Activated CD8-positive, alpha-beta memory T cell treated with anti-CD3 and anti-CD28 coated beads, Interleukin-2, amount 10 ng/mL, durations not matched to agents 7 days and 5 days (primary cell): ENCODE results near the gene EFCAB10. TPM values are rescaled to one million over a fixed set of nuclear protein-coding genes. Genes with fewer than 3 reads are reported as not detected.

Experiments
- ATAC-seq: fragments of 150-1000 bp; cut with Tn5 transposase; one replicate; pipeline ENCODE4 v1.10.0; 2021; ENCODE audit warnings: moderate library complexity
- CTCF ChIA-PET: fragments of 350-600 bp; sonication (Branson Sonifier 250); formaldehyde crosslinking; loops from one replicate; lab custom pipeline; 2021; ENCODE audit warnings: antibody characterized with exemption; lab: Charles Lee
- DNase-seq: peaks from one replicate; pipeline ENCODE4 v3.0.0-alpha.2; 2020
- H3K27ac Mint-ChIP-seq: one replicate; pipeline ENCODE4 v1.8.0; 2021; ENCODE audit warnings: mild to moderate bottlenecking, mixed read lengths
- H3K27me3 Mint-ChIP-seq: one replicate; pipeline ENCODE4 v1.8.0; 2021; ENCODE audit warnings: mixed read lengths
- H3K36me3 Mint-ChIP-seq: one replicate; pipeline ENCODE4 v1.8.0; 2021; ENCODE audit warnings: mild to moderate bottlenecking, mixed read lengths
- H3K4me1 Mint-ChIP-seq: one replicate; pipeline ENCODE4 v1.8.0; 2021; ENCODE audit warnings: mixed read lengths
- H3K4me3 Mint-ChIP-seq: one replicate; pipeline ENCODE4 v1.8.0; 2021; ENCODE audit warnings: mild to moderate bottlenecking, moderate library complexity, mixed read lengths
- H3K9me3 Mint-ChIP-seq: one replicate; pipeline ENCODE4 v1.8.0; 2022; ENCODE audit warnings: low read depth, mixed read lengths
- total RNA-seq, 2 experiments: library from RNA; stranded (reverse); gene quantifications; one replicate each; pipeline ENCODE4 v1.2.3, GENCODE V29; 2021

Gene EFCAB10
- total RNA-seq = not detected

DNA sequence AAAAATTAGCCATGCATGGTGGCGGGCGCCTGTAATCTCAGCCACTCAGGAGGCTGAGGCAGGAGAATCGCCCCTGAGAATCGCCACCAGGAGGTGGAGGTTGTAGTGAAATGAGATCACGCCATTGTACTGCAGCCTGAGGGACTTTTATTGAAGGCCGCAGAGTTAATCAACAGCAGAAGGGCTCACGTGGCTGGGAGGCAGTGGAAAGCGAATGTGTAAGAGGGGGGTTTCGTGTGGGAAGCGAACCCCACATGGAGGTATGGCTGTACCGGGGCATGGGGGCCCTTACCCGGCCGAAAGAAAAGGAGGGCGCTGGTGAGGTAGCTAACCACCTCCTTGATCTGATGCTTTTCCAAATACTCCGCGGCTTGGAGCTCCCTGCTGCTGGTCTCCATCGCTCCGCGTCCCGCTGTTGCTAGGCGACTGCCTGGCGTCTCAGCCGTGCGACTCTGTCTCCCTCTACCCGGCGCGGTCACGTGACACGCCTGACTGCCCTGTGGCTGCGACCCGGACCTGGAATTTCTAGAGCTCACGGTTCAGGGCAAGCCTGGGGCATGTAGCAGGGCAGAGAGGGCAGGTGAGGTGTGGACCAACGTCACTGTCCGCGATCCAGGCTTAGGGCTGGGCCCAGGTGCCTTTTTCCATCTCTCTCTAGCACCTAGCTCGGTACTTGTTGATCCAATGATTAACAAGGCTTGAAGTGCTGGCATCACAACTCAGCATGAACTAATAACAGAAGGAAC is at the start of gene EFCAB10:
Gene EFCAB10 (minus strand): TSS at position 428 of the 746 bp plus-strand sequence. CDS start 30 bp downstream, at position 398.
- Mint-ChIP-seq H3K27me3 (peaks cover 2% of the 10 kb centered on the region), H3K4me3 (peak within 1 kb of the TSS; percentile 68), H3K9me3 (no peaks in the 10 kb centered on the region), H3K36me3 (no peaks in the 10 kb centered on the region), H3K4me1 (peaks cover 13% of the 10 kb centered on the region), H3K27ac (no peak within 1 kb of the TSS)
- ATAC-seq = peak; percentile 90
- peak; percentile 75 for DNase-seq
- CTCF ChIA-PET = interaction anchor here (1.0 to 1.3 kb wide), 3 partner anchors 10 to 49 kb away, joined by 3 to 6 read pairs (median 3); partner anchors contain the start of gene RINT1

DNA sequence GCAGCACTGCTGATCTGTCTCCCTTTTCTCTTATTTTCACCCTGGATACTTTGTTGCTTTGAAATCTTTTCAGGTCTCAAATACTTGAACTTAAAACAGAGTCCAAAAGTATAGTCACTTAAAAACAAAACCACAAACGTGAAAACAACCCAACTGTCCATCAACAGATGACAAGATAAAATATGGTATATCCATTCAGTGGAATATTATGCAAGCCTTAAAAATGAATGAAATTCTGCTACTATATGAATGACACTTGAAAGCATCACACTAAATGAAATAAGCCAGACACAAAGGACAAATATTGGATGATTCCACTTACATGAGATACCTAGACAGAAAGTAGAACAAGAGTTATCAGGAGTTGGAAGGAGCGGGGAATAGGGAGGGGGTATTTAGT is 44.7 kb upstream of the EFCAB10 start:
- Mint-ChIP-seq H3K27me3 (no peaks in the 10 kb centered on the region), H3K36me3 (peaks cover 11% of the 10 kb centered on the region), H3K4me3 (no peak overlapping the region), H3K4me1 (peaks cover 2% of the 10 kb centered on the region), H3K27ac (no peak overlapping the region), H3K9me3 (peaks cover 4% of the 10 kb centered on the region)
- ATAC-seq (no peak), DNase-seq (no peak)
- CTCF ChIA-PET = interaction anchor here (1.2 kb wide), 1 partner anchor 31 kb away, joined by 3 read pairs; no protein-coding TSS in a partner anchor

- H3K4me1 Mint-ChIP-seq = no peaks in the 10 kb centered on the region
- H3K36me3 Mint-ChIP-seq = peaks cover 11% of the 10 kb centered on the region
- no peak overlapping the region for H3K27ac Mint-ChIP-seq
- ATAC-seq (no peak), DNase-seq (no peak)
- H3K4me3 Mint-ChIP-seq = no peak overlapping the region
- CTCF ChIA-PET = no interaction called here
- peaks cover 4% of the 10 kb centered on the region for H3K9me3 Mint-ChIP-seq
- no peaks in the 10 kb centered on the region for H3K27me3 Mint-ChIP-seq
Measured at GRCh38 chr7:105623906-105624305, 42.6 kb upstream of the EFCAB10 start.

GRCh38 chr7:105623378-105623777 is 42.1 kb upstream of the EFCAB10 start:
- DNase-seq = no peak
- H3K9me3 Mint-ChIP-seq = peaks cover 4% of the 10 kb centered on the region
- H3K4me3 Mint-ChIP-seq = no peak overlapping the region
- peaks cover 11% of the 10 kb centered on the region for H3K36me3 Mint-ChIP-seq
- no peaks in the 10 kb centered on the region for H3K27me3 Mint-ChIP-seq
- no peak overlapping the region for H3K27ac Mint-ChIP-seq
- H3K4me1 Mint-ChIP-seq = no peaks in the 10 kb centered on the region
- CTCF ChIA-PET = no interaction called here
- ATAC-seq = no peak

DNA sequence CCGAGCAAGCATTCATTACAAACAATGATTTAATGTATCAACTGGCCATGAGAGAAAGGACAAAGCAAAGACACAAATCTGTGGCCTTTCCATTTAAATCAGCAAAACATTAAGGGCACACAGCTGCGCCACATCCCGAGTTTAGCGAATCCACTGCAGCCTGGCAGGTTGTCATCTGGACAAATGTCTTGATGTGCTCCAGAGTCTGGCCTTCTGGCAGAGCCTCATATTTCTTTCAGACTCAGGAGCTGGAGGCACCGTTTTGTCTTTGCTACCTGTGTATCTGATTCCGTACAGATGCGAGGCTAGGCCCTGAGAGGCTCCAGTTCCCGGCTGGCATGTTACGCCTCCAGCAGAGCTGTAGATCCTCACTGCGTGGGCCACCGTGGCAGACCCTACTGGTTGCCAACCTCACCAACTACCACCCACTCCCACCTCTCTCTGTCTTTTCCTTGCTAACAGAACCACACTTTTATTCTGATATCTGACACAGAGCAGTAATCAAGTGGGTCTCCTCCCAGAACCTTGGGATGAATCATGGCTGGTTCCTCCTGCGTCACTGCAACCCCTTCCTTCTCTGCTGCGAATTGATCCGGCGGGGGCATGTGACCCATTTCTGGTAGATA is 40.9 kb upstream of the EFCAB10 start:
- Mint-ChIP-seq H3K4me1 (no peaks in the 10 kb centered on the region), H3K36me3 (peaks cover 11% of the 10 kb centered on the region), H3K27ac (no peak overlapping the region), H3K9me3 (peaks cover 4% of the 10 kb centered on the region), H3K4me3 (no peak overlapping the region), H3K27me3 (no peaks in the 10 kb centered on the region)
- no peak for DNase-seq
- CTCF ChIA-PET = no interaction called here
- no peak for ATAC-seq

- peaks cover 8% of the 10 kb centered on the region for H3K36me3 Mint-ChIP-seq
- no peak for DNase-seq
- no peak for ATAC-seq
- H3K27me3 Mint-ChIP-seq = no peaks in the 10 kb centered on the region
- no peaks in the 10 kb centered on the region for H3K4me1 Mint-ChIP-seq
- no peak overlapping the region for H3K27ac Mint-ChIP-seq
- CTCF ChIA-PET = no interaction called here
- peaks cover 4% of the 10 kb centered on the region for H3K9me3 Mint-ChIP-seq
- H3K4me3 Mint-ChIP-seq = no peak overlapping the region
Measured at GRCh38 chr7:105621617-105622016, 40.3 kb upstream of the EFCAB10 start.

- DNase-seq = no peak
- Mint-ChIP-seq H3K27ac (no peak overlapping the region), H3K27me3 (no peaks in the 10 kb centered on the region), H3K36me3 (peaks cover 6% of the 10 kb centered on the region), H3K4me1 (no peaks in the 10 kb centered on the region), H3K9me3 (peaks cover 4% of the 10 kb centered on the region), H3K4me3 (no peak overlapping the region)
- CTCF ChIA-PET = no interaction called here
- no peak for ATAC-seq
Measured at GRCh38 chr7:105621176-105621575, 39.9 kb upstream of the EFCAB10 start.

DNA sequence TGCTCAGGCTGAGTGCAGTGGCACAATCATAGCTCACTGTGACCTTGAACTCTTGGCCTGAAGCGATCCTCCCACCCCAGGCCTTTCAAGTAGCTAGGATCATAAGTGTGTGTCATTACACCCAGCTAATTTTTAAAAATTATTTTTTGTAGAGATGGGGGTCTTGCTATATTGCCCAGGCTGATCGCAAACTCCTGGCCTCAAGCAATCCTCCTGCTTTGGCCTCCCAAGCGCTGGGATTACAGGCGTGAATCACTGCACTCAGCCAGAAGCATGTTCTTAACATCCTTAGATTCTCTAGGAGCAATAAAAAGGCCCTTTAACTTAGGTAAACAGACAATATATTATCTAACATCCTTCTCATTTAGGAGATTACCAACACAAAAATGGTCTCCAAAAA is 38.3 kb upstream of the EFCAB10 start:
- H3K27ac Mint-ChIP-seq = no peak overlapping the region
- DNase-seq (no peak), ATAC-seq (no peak)
- no peaks in the 10 kb centered on the region for H3K4me1 Mint-ChIP-seq
- no peaks in the 10 kb centered on the region for H3K36me3 Mint-ChIP-seq
- H3K4me3 Mint-ChIP-seq = no peak overlapping the region
- CTCF ChIA-PET = interaction anchor here (1.8 kb wide), 1 partner anchor 37 kb away, joined by 6 read pairs; no protein-coding TSS in a partner anchor
- no peaks in the 10 kb centered on the region for H3K27me3 Mint-ChIP-seq
- no peaks in the 10 kb centered on the region for H3K9me3 Mint-ChIP-seq

DNA sequence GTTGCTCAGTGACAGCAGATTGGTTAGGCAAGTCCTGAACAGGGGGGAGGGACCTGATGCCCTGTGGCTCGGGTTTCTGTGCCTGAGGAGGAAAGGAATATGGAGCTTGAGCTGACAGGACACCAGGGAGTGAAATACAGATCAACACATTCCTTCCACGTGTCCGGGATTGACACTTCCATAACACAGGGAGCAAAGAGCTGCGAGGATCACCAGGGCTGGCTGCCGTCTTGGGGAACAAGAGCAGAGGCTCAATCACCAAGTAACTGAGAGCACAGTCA is 36.7 kb upstream of the EFCAB10 start:
- Mint-ChIP-seq H3K9me3 (no peaks in the 10 kb centered on the region), H3K27ac (no peak overlapping the region), H3K4me3 (no peak overlapping the region), H3K4me1 (no peaks in the 10 kb centered on the region), H3K27me3 (no peaks in the 10 kb centered on the region), H3K36me3 (no peaks in the 10 kb centered on the region)
- CTCF ChIA-PET = interaction anchor here (0.6 to 1.3 kb wide), 2 partner anchors 39 to 40 kb away, joined by 3 to 4 read pairs; no protein-coding TSS in a partner anchor
- DNase-seq (no peak), ATAC-seq (no peak)

GRCh38 chr7:105617280-105618015 is 36.2 kb upstream of the EFCAB10 start:
- CTCF ChIA-PET = interaction anchor here (1.3 kb wide), 1 partner anchor 39 kb away, joined by 4 read pairs; no protein-coding TSS in a partner anchor
- Mint-ChIP-seq H3K9me3 (no peaks in the 10 kb centered on the region), H3K27ac (no peak overlapping the region)

DNA sequence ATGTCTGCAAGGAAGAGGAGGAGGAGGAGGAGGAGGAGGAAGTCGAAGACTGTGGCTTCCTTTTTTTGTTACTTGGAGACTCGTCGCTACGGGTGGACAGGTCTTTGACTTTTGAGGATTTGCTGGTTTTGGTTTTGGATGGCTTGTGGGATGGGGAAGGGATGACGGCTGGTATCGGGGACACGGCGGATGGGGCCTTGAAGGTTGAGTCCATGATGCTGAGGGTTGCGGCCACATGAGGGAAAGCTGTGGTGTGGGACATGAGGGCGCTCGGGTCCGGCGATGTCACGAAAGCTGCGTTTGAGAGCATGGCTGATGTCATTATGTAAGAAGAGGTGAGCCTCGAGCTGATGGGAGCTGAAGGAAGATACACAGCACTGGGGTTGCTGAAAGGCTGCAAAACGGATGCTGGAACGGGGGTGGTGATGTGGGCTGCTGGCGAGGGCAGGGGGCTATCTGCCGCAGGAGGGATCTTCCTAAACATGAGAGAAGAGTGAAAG is 33.1 kb upstream of the EFCAB10 start:
- no peaks in the 10 kb centered on the region for H3K27me3 Mint-ChIP-seq
- CTCF ChIA-PET = no interaction called here
- H3K36me3 Mint-ChIP-seq = no peaks in the 10 kb centered on the region
- no peaks in the 10 kb centered on the region for H3K4me1 Mint-ChIP-seq
- no peak for ATAC-seq
- no peak overlapping the region for H3K4me3 Mint-ChIP-seq
- DNase-seq = no peak
- H3K9me3 Mint-ChIP-seq = no peaks in the 10 kb centered on the region
- H3K27ac Mint-ChIP-seq = no peak overlapping the region

More at GRCh38 chr7:105617280-105618015, 36.2 kb upstream of the EFCAB10 start:
- no peaks in the 10 kb centered on the region for H3K4me1 Mint-ChIP-seq
- H3K4me3 Mint-ChIP-seq = no peak overlapping the region
- no peaks in the 10 kb centered on the region for H3K27me3 Mint-ChIP-seq
- ATAC-seq (no peak), DNase-seq (no peak)
- H3K36me3 Mint-ChIP-seq = no peaks in the 10 kb centered on the region

DNA sequence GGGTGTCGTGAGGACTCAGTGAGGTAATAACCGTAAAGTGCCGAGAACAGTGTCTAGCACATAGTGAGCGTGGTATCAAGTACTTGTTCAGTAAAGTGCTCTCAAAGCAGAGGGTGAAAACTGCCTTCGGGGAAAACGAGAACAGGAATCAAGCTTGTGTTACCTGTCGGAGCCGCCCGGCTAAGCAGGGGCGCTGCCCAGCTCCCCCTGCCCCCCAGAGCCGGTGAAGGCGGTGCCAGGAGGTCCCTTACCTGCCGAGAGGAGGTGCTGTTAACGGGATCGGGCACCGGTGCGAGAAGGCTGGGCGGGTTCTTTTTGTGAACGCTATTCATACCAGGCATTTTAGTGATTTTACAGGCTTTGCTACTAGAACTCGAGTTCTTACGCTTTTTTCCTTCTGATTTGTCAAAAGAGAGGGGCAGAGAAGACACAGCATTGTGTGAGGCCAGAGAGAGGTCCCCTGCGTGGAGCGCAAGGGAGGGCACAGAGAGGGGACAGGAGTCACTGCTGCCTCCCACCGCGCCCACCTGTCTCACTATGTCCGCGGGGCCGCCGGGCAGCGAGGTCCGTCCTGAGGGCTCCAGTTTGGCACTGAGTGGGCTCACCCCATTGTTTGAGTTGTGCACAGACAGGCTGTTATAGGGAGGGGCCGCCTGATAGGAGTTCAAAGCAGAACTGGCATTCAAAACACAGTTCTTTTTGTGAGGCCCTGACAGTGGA is 32.5 kb upstream of the EFCAB10 start:
- H3K36me3 Mint-ChIP-seq = no peaks in the 10 kb centered on the region
- no peak overlapping the region for H3K27ac Mint-ChIP-seq
- ATAC-seq (no peak), DNase-seq (no peak)
- no peaks in the 10 kb centered on the region for H3K9me3 Mint-ChIP-seq
- CTCF ChIA-PET = no interaction called here
- no peak overlapping the region for H3K4me3 Mint-ChIP-seq
- H3K27me3 Mint-ChIP-seq = no peaks in the 10 kb centered on the region
- no peaks in the 10 kb centered on the region for H3K4me1 Mint-ChIP-seq

- Mint-ChIP-seq H3K4me1 (no peaks in the 10 kb centered on the region), H3K36me3 (no peaks in the 10 kb centered on the region), H3K9me3 (no peaks in the 10 kb centered on the region), H3K27ac (no peak overlapping the region), H3K27me3 (no peaks in the 10 kb centered on the region), H3K4me3 (no peak overlapping the region)
- CTCF ChIA-PET = no interaction called here
- DNase-seq = no peak
- no peak for ATAC-seq
Measured at GRCh38 chr7:105612806-105613205, 31.5 kb upstream of the EFCAB10 start.
